Lung (tissue), 12 donors: ENCODE results near the gene ERC2. TPM values are rescaled to one million over a fixed set of nuclear protein-coding genes. Genes with fewer than 3 reads are reported as not detected.

Source experiments
- ATAC-seq: fragments of 200-7000 bp; cut with Tn5 transposase; one replicate; pipeline ENCODE4 v1.9.1; 2020; ENCODE audit warnings: moderate number of reproducible peaks; ENCODE audit not compliant: insufficient read depth, low FRiP score
- DNase-seq, 3 donors: peaks; one replicate each; pipeline ENCODE4 v3.0.0-alpha.2; 2013 to 2017
- H3K27ac ChIP-seq, 2 donors: one replicate each; pipeline ENCODE4 v1.5.1; 2013; ENCODE audit warnings: mild to moderate bottlenecking in 2 of 2, moderate library complexity in 2 of 2, control low read depth in 1 of 2, inconsistent platforms in 1 of 2, low read depth in 1 of 2, low read length in 1 of 2
- H3K27me3 ChIP-seq, 3 donors: one replicate each; pipeline ENCODE4 v1.5.1; 2013; ENCODE audit warnings: low read length in 2 of 3; ENCODE audit not compliant: control insufficient read depth in 3 of 3, insufficient read depth in 3 of 3
- H3K36me3 ChIP-seq, 4 donors: one replicate each; pipeline ENCODE4 v1.5.1; 2013; ENCODE audit warnings: low read length in 4 of 4, mild to moderate bottlenecking in 1 of 4, moderate library complexity in 1 of 4; ENCODE audit not compliant: control insufficient read depth in 4 of 4, insufficient read depth in 4 of 4
- H3K4me1 ChIP-seq, 5 donors: one replicate each; pipeline ENCODE4 v1.5.1; 2013; ENCODE audit warnings: low read length in 5 of 5, mild to moderate bottlenecking in 2 of 5, moderate library complexity in 1 of 5; ENCODE audit not compliant: control insufficient read depth in 5 of 5, insufficient read depth in 5 of 5
- H3K4me3 ChIP-seq: one replicate; pipeline ENCODE4 v1.5.1; 2013; ENCODE audit warnings: mild to moderate bottlenecking, control low read depth, moderate library complexity
- H3K9ac ChIP-seq, 2 donors: one replicate each; pipeline ENCODE4 v1.5.1; 2013; ENCODE audit warnings: low read length in 2 of 2, control low read depth in 1 of 2; ENCODE audit not compliant: insufficient read depth in 1 of 2
- H3K9me3 ChIP-seq, 4 donors: one replicate each; pipeline ENCODE4 v1.5.1; 2013; ENCODE audit warnings: low read length in 3 of 4, mild to moderate bottlenecking in 1 of 4, moderate library complexity in 1 of 4; ENCODE audit not compliant: control insufficient read depth in 4 of 4, insufficient read depth in 3 of 4
- CTCF ChIP-seq: IDR thresholded peaks from 2 replicates; pipeline ENCODE4 v1.5.1; 2012; ENCODE audit warnings: mild to moderate bottlenecking; ENCODE audit errors: control extremely low read depth, extremely low read depth
- WGBS, 2 donors: extraction: QIAGEN DNeasy Blood & Tissue Kit; methylation state at CpG; one replicate each; pipeline ENCODE4 v1.1.7; 2013; 5-methylcytosine and 5-hydroxymethylcytosine counted together
- polyA plus RNA-seq, 2 donors: library from polyadenylated mRNA; stranded (reverse); fragments of 200-250 nt; gene quantifications; one replicate each; pipeline ENCODE4 v1.2.1, GENCODE V29; 2013
- total RNA-seq, 2 donors: library from RNA; depleted of rRNA in 1 of 2; stranded (reverse); fragments of >200 nt in 1 of 2; gene quantifications; one replicate each; pipeline ENCODE4 v1.2.1, GENCODE V29; 2014 to 2021
- donor health status: control.
- donor health status: control.
- donor health status: Bipolar disorder and iron deficiency.
- donor health status: healthy.
- donor health status: DM: yes; HTN: yes; CAD: no.

The ERC2 gene
- total and polyA plus RNA-seq, 4 donors, result 0.20 to 3.5 (median 0.97) TPM

DNA sequence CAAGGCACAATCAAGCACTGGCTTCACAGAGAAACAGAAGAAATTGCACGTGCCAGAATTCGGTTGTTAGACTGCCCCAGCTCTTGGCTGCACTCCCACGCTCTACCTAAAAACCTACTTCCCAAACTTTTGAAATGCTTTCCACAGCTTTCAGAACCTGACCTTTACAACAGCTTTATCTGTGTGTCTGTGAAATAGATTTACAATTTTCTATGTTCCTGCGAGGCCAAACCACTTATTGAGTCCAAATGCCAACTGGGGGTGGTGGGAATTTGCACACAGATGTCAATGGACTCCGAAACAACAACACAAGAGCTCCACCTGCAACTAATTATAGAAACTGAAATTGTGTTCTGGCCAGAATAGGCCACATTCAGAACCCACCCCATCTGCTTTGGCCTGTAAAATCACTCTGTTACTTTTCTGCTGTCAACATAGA is 44.6 kb downstream of the ERC2 start:
- Histone ChIP-seq H3K9me3 (peaks cover 0 to 3% (median 0%) of the 10 kb centered on the region in 4 donors), H3K36me3 (no peaks in the 10 kb centered on the region), H3K27me3 (no peaks in the 10 kb centered on the region), H3K9ac (no peak overlapping the region), H3K27ac (no peak overlapping the region), H3K4me1 (no peaks in the 10 kb centered on the region), H3K4me3 (no peak overlapping the region)
- no peak for ATAC-seq
- no peak for DNase-seq
- 82 to 90% methylated on average over 5 of the region's 5 CpGs for WGBS, 2 donors
- no peak for TF ChIP-seq CTCF

GRCh38 chr3:56422316-56422715 is 46.0 kb downstream of the ERC2 start:
- ATAC-seq, result no peak
- Histone ChIP-seq H3K4me1 (no peaks in the 10 kb centered on the region), H3K27me3 (no peaks in the 10 kb centered on the region), H3K36me3 (no peaks in the 10 kb centered on the region), H3K4me3 (no peak overlapping the region), H3K27ac (no peak overlapping the region), H3K9ac (no peak overlapping the region), H3K9me3 (peaks cover 0 to 3% (median 0%) of the 10 kb centered on the region in 4 donors)
- 65 to 77% methylated on average over 2 of the region's 2 CpGs for WGBS, 2 donors
- TF ChIP-seq CTCF, result no peak
- DNase-seq, result no peak

GRCh38 chr3:56421205-56421604 is 47.1 kb downstream of the ERC2 start:
- no peak for ATAC-seq
- Histone ChIP-seq H3K9me3 (peaks cover 0 to 2% (median 0%) of the 10 kb centered on the region in 4 donors), H3K9ac (no peak overlapping the region), H3K36me3 (no peaks in the 10 kb centered on the region), H3K27ac (no peak overlapping the region), H3K4me3 (no peak overlapping the region), H3K4me1 (no peaks in the 10 kb centered on the region), H3K27me3 (no peaks in the 10 kb centered on the region)
- TF ChIP-seq CTCF, result no peak
- DNase-seq, result no peak
- WGBS, 2 donors, result 92 to 94% methylated on average over 5 of the region's 5 CpGs

- DNase-seq, result no peak
- TF ChIP-seq CTCF, result no peak
- no peaks in the 10 kb centered on the region for H3K4me1 ChIP-seq
- no peaks in the 10 kb centered on the region for H3K9me3 ChIP-seq
- no peaks in the 10 kb centered on the region for H3K36me3 ChIP-seq
- no peak overlapping the region for H3K9ac ChIP-seq
- WGBS, 2 donors, result 63 to 85% methylated on average over 3 of the region's 3 CpGs
- H3K4me3 ChIP-seq, result no peak overlapping the region
- ATAC-seq, result no peak
- no peaks in the 10 kb centered on the region for H3K27me3 ChIP-seq
- no peak overlapping the region for H3K27ac ChIP-seq
These were observed 52.6 kb downstream of the ERC2 start for GRCh38 chr3:56415652-56416051.
